Measurements from ENCODE around the gene COL27A1.

DNA sequence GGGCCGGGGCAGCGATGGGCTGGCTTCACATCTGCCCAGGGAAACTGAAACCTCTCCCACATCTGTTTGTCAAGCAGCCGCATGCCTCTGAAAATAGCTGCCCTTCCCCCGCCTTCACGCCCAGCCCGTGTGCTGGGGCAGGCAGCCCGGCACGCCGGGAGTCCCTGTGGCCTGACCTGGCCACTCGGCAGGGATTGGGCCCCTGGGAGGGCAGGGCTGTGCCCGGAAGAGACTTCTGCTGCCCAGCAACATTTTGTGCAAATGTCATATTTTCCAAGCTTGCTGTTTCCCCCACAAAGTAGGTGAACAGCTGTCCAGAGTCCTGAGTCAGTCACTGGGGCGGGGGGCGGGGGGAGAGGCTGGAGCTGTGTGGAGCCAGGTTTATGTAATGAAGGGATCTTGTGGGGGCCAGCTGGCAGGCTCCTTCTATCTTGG, 8.2 kb downstream of the COL27A1 start:
- no peak for TF ChIP-seq ZNF175 (tag by site-specific recombination; IDR thresholded peaks at IDR 0.05)
- no peak for TF ChIP-seq ZNF529 (tag by site-specific recombination; IDR thresholded peaks at IDR 0.05; ENCODE audit: insufficient replicate concordance)
- TF ChIP-seq, protein P1, sequence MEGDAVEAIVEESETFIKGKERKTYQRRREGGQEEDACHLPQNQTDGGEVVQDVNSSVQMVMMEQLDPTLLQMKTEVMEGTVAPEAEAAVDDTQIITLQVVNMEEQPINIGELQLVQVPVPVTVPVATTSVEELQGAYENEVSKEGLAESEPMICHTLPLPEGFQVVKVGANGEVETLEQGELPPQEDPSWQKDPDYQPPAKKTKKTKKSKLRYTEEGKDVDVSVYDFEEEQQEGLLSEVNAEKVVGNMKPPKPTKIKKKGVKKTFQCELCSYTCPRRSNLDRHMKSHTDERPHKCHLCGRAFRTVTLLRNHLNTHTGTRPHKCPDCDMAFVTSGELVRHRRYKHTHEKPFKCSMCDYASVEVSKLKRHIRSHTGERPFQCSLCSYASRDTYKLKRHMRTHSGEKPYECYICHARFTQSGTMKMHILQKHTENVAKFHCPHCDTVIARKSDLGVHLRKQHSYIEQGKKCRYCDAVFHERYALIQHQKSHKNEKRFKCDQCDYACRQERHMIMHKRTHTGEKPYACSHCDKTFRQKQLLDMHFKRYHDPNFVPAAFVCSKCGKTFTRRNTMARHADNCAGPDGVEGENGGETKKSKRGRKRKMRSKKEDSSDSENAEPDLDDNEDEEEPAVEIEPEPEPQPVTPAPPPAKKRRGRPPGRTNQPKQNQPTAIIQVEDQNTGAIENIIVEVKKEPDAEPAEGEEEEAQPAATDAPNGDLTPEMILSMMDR (tag by site-specific recombination; IDR thresholded peaks at IDR 0.05): no peak
- TF ChIP-seq, protein P2, sequence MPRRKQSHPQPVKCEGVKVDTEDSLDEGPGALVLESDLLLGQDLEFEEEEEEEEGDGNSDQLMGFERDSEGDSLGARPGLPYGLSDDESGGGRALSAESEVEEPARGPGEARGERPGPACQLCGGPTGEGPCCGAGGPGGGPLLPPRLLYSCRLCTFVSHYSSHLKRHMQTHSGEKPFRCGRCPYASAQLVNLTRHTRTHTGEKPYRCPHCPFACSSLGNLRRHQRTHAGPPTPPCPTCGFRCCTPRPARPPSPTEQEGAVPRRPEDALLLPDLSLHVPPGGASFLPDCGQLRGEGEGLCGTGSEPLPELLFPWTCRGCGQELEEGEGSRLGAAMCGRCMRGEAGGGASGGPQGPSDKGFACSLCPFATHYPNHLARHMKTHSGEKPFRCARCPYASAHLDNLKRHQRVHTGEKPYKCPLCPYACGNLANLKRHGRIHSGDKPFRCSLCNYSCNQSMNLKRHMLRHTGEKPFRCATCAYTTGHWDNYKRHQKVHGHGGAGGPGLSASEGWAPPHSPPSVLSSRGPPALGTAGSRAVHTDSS (tag by site-specific recombination; IDR thresholded peaks at IDR 0.05): no peak
- no peak for TF ChIP-seq ZFP41 (tag by site-specific recombination; IDR thresholded peaks at IDR 0.05; ENCODE audit: borderline replicate concordance)
- TF ChIP-seq ZBTB21 (tag by site-specific recombination; IDR thresholded peaks at IDR 0.05): no peak

Measured in HEK293 (cell line).